GM12878 (cell line): Measurements from ENCODE around the gene HMGXB4. TPM values are rescaled to one million over a fixed set of nuclear protein-coding genes. Genes with fewer than 3 reads are reported as not detected.

ENCODE experiments used
- CHD1 ChIP-seq: IDR thresholded peaks from 2 replicates; pipeline ENCODE4 v1.6.1; 2012; ENCODE audit warnings: low read depth, low read length, improper control_type of control experiment
- CHD2 ChIP-seq: IDR thresholded peaks from 2 replicates; pipeline ENCODE4 v1.6.1; 2011; ENCODE audit warnings: low read depth, low read length, improper control_type of control experiment, borderline replicate concordance
- GATAD2B ChIP-seq: fragments of 450-650 bp; conservative IDR thresholded peaks from 2 replicates; pipeline ENCODE4 v1.6.1; 2017; ENCODE audit warnings: low read depth, mild to moderate bottlenecking, moderate library complexity
- NFYA ChIP-seq: IDR thresholded peaks from 2 replicates; pipeline ENCODE4 v1.6.1; 2011; ENCODE audit warnings: low read depth, mild to moderate bottlenecking, low read length, improper control_type of control experiment, borderline replicate concordance
- NKRF ChIP-seq: fragments of 450-650 bp; conservative IDR thresholded peaks from 2 replicates; pipeline ENCODE4 v1.6.1; 2017; ENCODE audit warnings: mild to moderate bottlenecking, moderate library complexity
- NR2C2 ChIP-seq: IDR thresholded peaks from 2 replicates; pipeline ENCODE4 v1.6.1; 2011; ENCODE audit warnings: borderline replicate concordance, low read depth; ENCODE audit not compliant: control insufficient read depth, insufficient read length
- SP1 ChIP-seq: IDR thresholded peaks from one replicate; pipeline ENCODE4 v1.6.1; 2011; ENCODE audit warnings: low read depth, low read length
- WRNIP1 ChIP-seq: IDR thresholded peaks from 2 replicates; pipeline ENCODE4 v1.6.1; 2011; ENCODE audit warnings: low read depth, low read length, improper control_type of control experiment, borderline replicate concordance
- ZZZ3 ChIP-seq: IDR thresholded peaks from 2 replicates; pipeline ENCODE4 v1.6.1; 2011; ENCODE audit warnings: low read depth; ENCODE audit not compliant: control insufficient read depth, insufficient read length
- polyA plus RNA-seq, 11 experiments: library from polyadenylated mRNA; depleted of rRNA in 4 of 11; unstranded in 6 of 11; stranded (reverse) in 5 of 11; fragments of >200 nt; fragmentation: Nextera tagmentation in 4 of 11; fragmentation: Illumina TruSeq in 1 of 11; extraction: Ambion mirVana in 4 of 11; extraction: Trizol in 1 of 11; gene quantifications; 1 replicate in 1 of 11; 2 replicates in 10 of 11; pipeline versions ENCODE4 v1.2.1 to v1.2.3, GENCODE V29; 2011 to 2016; ENCODE audit warnings: inconsistent platforms in 2 of 11, missing spikeins in 2 of 11, low read depth in 1 of 11
- total RNA-seq, 4 experiments: library from RNA; depleted of rRNA in 3 of 4; stranded (reverse); fragments of >200 nt in 3 of 4; fragmentation: Illumina TruSeq in 1 of 4; extraction: Trizol in 1 of 4; gene quantifications; 2 replicates each; pipeline versions ENCODE4 v1.2.1 to v1.2.3, GENCODE V29; 2013 to 2021
- TF ChIP-seq, protein P1 (sequence below): IDR thresholded peaks from 2 replicates; pipeline ENCODE4 v1.6.1; 2012; ENCODE audit warnings: low read depth, low read length, improper control_type of control experiment
- TF ChIP-seq, protein P2 (sequence below): fragments of 450-650 bp; IDR thresholded peaks from 2 replicates; pipeline ENCODE4 v1.6.1; 2016; ENCODE audit warnings: mild to moderate bottlenecking

Gene HMGXB4
- total and polyA plus RNA-seq, 10 of the 15 experiments (the other 5 are each of a cell fraction or from before 2014, with no cell fraction given): 15.5 to 44.5 (median 24.9) TPM

- no peak for TF ChIP-seq CHD2
- no peak for TF ChIP-seq NFYA
- TF ChIP-seq WRNIP1: no peak
- TF ChIP-seq CHD1: no peak
- no peak for TF ChIP-seq GATAD2B
- TF ChIP-seq ZZZ3: no peak
- TF ChIP-seq, protein P1, sequence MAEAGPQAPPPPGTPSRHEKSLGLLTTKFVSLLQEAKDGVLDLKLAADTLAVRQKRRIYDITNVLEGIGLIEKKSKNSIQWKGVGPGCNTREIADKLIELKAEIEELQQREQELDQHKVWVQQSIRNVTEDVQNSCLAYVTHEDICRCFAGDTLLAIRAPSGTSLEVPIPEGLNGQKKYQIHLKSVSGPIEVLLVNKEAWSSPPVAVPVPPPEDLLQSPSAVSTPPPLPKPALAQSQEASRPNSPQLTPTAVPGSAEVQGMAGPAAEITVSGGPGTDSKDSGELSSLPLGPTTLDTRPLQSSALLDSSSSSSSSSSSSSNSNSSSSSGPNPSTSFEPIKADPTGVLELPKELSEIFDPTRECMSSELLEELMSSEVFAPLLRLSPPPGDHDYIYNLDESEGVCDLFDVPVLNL: no peak
- TF ChIP-seq SP1: no peak
- TF ChIP-seq NR2C2: no peak
- TF ChIP-seq, protein P2, sequence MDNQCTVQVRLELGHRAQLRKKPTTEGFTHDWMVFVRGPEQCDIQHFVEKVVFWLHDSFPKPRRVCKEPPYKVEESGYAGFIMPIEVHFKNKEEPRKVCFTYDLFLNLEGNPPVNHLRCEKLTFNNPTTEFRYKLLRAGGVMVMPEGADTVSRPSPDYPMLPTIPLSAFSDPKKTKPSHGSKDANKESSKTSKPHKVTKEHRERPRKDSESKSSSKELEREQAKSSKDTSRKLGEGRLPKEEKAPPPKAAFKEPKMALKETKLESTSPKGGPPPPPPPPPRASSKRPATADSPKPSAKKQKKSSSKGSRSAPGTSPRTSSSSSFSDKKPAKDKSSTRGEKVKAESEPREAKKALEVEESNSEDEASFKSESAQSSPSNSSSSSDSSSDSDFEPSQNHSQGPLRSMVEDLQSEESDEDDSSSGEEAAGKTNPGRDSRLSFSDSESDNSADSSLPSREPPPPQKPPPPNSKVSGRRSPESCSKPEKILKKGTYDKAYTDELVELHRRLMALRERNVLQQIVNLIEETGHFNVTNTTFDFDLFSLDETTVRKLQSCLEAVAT: no peak
- no peak for TF ChIP-seq NKRF
Measured at GRCh38 chr22:35264986-35265385, 7.7 kb downstream of the HMGXB4 start (continued).
